Brain microvascular endothelial cell (primary cell): ENCODE measurements around the gene PTPRN2.

Experiments used
- DNase-seq: peaks from one replicate; pipeline ENCODE4 v3.0.0-alpha.2; 2020
- H3K27ac ChIP-seq: fragments of 250-450 bp; sonication (Bioruptor Pico); 2 replicates; pipeline ENCODE4 v1.5.1; 2020; ENCODE audit warnings: mild to moderate bottlenecking, moderate library complexity
- H3K27me3 ChIP-seq: fragments of 250-450 bp; sonication (Bioruptor Pico); replicated peaks from 2 replicates; pipeline ENCODE4 v1.5.1; 2020; ENCODE audit warnings: mild to moderate bottlenecking
- H3K36me3 ChIP-seq: fragments of 250-450 bp; sonication (Bioruptor Pico); replicated peaks from 2 replicates; pipeline ENCODE4 v1.5.1; 2020; ENCODE audit warnings: mild to moderate bottlenecking
- H3K4me3 ChIP-seq: 2 replicates; pipeline ENCODE4 v1.5.1; 2011; ENCODE audit warnings: low read depth, mild to moderate bottlenecking, control low read depth, low read length, moderate library complexity
- in situ Hi-C: cut with HindIII; loops from 2 replicates; pipeline ENCODE4 v1.10.0; 2017; ENCODE audit warnings: low sequenced_read_pairs, low pct_ligation_motif_present
- TF ChIP-seq, protein P1 (sequence below): IDR thresholded peaks from 2 replicates; pipeline ENCODE4 v1.5.1; 2011; ENCODE audit warnings: low read depth, mild to moderate bottlenecking, moderate library complexity, low read length, control low read depth, inconsistent platforms; ENCODE audit errors: missing control alignments

The PTPRN2 gene

DNA sequence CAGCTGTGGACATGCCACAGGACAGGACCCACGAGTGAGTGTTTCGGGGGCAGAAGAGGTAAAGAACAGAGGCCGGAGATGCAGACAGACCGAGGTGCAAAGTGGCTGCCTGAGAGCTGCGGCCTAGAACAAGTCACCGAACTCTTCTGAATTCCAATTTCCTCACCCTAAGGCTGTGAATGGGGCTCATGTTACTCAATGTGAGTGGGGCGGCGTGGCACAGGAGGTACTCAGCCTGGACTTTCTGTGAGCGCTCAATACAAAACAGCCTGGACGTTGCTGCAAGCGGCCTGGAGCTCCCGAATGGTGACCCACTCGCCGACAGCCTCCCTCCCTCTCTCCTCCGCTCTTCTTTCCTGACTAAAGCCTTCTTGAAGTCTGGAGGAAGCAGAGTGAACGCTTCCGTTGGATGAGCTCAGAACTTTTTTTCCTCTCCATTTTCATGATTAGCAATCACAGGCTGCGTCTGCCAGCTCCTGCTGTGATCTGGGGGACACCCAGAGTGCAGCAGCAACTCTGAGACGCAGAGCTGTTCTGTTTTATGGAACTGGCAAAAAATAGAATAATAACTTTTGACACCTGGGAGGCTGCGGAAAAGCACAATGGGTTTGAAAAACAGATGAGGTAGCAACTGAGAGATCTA is 108.5 kb downstream of the PTPRN2 start:
- Histone ChIP-seq H3K27me3 (no peaks in the 10 kb centered on the region), H3K4me3 (no peak overlapping the region), H3K36me3 (no peaks in the 10 kb centered on the region), H3K27ac (no peak overlapping the region)
- TF ChIP-seq, protein P1, sequence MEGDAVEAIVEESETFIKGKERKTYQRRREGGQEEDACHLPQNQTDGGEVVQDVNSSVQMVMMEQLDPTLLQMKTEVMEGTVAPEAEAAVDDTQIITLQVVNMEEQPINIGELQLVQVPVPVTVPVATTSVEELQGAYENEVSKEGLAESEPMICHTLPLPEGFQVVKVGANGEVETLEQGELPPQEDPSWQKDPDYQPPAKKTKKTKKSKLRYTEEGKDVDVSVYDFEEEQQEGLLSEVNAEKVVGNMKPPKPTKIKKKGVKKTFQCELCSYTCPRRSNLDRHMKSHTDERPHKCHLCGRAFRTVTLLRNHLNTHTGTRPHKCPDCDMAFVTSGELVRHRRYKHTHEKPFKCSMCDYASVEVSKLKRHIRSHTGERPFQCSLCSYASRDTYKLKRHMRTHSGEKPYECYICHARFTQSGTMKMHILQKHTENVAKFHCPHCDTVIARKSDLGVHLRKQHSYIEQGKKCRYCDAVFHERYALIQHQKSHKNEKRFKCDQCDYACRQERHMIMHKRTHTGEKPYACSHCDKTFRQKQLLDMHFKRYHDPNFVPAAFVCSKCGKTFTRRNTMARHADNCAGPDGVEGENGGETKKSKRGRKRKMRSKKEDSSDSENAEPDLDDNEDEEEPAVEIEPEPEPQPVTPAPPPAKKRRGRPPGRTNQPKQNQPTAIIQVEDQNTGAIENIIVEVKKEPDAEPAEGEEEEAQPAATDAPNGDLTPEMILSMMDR = no peak
- no peak for DNase-seq
- in situ Hi-C loops = no loop called here

DNA sequence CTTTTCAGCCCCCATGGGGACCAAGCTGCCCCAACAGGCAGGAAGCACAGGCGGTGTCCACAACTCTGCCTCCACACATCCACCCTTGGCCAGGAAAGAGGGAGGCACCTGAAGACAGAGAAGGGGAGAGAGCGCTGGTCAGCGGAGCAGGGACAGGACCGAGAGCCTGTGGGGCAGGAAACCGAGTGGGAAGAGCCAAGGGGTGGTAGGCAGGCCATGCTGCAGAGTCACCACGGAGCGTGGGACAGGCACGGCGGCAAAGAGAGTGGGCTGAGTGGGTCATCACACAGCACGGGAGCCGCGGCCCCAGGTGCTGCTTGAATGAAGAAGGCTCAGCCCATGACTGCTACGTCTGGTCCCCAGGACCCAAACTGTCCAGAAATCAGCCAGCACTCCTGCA is 109.8 kb downstream of the PTPRN2 start:
- DNase-seq = no peak
- in situ Hi-C loops = no loop called here
- no peak overlapping the region for H3K27ac ChIP-seq
- H3K4me3 ChIP-seq = no peak overlapping the region
- H3K27me3 ChIP-seq = no peaks in the 10 kb centered on the region
- no peaks in the 10 kb centered on the region for H3K36me3 ChIP-seq
- TF ChIP-seq, protein P1 = no peak

DNA sequence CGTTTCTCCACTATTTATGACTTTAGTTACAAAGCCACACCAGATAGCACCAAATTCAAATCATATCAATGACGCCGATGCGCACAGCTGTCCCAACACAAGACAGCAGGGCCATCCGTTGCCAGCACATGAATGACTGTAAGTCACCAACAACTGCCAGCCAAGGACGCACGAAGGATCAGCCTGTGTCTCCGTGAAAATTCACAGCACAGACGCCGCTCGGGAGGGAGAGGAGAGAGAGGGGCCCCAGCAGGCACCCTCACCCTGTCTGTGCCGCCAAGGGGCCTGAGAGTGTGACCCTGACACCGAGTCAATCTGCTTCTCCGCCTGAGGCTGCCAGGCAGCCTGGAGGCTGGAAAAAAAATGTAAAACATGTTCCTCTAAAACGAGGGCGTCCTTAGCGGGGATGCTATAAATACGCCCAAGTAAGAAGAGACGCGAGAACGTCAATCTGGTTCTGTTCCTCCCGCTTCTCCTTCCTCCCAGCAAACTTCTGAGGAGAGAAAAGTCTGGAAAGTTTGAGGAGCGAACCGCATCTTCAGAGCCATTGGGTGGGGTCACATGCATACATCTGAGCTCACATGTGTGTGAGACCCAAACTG is 111.2 kb downstream of the PTPRN2 start:
- H3K27me3 ChIP-seq = no peaks in the 10 kb centered on the region
- no peak overlapping the region for H3K4me3 ChIP-seq
- no peak overlapping the region for H3K27ac ChIP-seq
- TF ChIP-seq, protein P1 = no peak
- no peak for DNase-seq
- no peaks in the 10 kb centered on the region for H3K36me3 ChIP-seq
- in situ Hi-C loops = no loop called here

DNA sequence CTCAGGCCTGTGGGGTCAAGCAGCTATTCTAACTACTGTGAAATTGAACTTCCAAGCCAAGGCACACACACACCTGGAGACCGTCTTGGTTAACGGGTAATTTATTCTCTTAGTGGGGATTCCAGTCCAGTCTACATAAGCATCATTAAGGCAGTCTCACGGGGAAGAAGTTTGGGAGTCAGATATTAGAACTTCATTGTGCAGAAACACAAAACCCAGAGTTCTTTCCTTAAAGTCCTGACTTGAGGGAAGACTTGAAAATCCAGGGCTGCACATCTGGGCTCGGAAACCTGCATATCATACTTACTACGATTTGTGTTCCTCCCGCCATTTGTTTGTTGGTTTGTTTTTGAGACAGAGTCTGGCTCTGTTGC is 112.0 kb downstream of the PTPRN2 start:
- H3K27ac ChIP-seq = no peak overlapping the region
- TF ChIP-seq, protein P1 = no peak
- in situ Hi-C loops = no loop called here

DNA sequence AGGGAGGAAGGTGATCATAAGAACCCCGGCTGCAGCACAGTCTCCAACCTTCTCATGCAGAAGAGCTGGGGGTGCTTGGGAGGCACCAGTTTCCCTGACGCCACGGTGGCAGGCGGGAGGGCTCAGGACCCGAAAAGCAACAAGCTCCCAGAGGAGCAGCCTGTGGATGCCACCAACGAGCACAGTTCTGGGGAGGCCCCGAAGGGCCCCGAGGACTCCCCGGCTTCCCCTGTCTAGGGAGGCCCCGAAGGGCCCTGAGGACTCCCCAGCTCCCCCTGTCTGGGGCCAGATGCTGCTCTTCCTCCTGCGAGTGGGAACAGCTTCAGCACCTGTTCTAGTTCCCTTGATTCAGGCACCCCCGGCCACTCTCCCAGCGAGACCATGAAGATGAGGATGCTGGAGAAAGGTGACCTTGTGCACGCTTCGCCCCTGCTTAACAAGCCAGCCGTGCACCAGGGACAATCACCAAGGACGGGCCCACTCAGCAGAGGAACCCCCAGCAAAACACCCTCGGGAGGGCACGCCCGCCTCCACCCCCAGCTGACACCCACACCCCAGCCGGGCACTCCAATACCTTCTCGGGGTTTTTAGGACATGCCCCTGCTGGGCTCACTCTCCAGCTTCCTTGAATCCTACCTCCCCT is 112.5 kb downstream of the PTPRN2 start:
- in situ Hi-C loops = no loop called here
- Histone ChIP-seq H3K27ac (no peak overlapping the region), H3K4me3 (no peak overlapping the region), H3K36me3 (no peaks in the 10 kb centered on the region), H3K27me3 (no peaks in the 10 kb centered on the region)
- TF ChIP-seq, protein P1 = no peak
- no peak for DNase-seq

More for the DNA sequence above, 112.0 kb downstream of the PTPRN2 start:
- Histone ChIP-seq H3K36me3 (no peaks in the 10 kb centered on the region), H3K4me3 (no peak overlapping the region), H3K27me3 (no peaks in the 10 kb centered on the region)
- DNase-seq = no peak

DNA sequence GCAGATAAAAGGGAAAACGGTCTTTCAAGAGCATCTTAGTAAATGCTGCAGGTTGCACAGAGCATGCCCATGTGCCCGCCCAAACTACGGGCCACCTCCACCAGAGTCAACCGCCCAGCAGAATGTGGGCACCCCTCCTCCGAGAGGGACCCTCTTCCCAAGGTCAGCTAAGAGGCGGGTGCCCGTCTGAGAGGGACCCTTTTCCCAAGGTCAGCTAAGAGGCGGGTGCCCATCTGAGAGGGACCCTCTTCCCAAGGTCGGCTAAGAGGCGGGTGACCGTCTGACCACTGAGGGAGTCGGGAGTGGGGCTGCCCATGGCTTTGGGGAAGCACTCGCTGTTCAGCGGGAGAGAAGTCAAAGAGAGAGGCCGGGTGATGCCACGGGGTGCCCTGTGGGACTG is 113.1 kb downstream of the PTPRN2 start:
- no peak overlapping the region for H3K4me3 ChIP-seq
- DNase-seq = no peak
- no peaks in the 10 kb centered on the region for H3K36me3 ChIP-seq
- in situ Hi-C loops = no loop called here
- TF ChIP-seq, protein P1 = no peak
- H3K27me3 ChIP-seq = no peaks in the 10 kb centered on the region
- no peak overlapping the region for H3K27ac ChIP-seq
